ENCODE data around the gene CCR7. TPM values are rescaled to one million over a fixed set of nuclear protein-coding genes. Genes with fewer than 3 reads are reported as not detected.
A peak's percentile ranks its signal among the peaks of the same experiment; 100 is the strongest.

Gene CCR7
- total RNA-seq, 2 experiments from 2014 or later = 297 to 302 TPM

DNA sequence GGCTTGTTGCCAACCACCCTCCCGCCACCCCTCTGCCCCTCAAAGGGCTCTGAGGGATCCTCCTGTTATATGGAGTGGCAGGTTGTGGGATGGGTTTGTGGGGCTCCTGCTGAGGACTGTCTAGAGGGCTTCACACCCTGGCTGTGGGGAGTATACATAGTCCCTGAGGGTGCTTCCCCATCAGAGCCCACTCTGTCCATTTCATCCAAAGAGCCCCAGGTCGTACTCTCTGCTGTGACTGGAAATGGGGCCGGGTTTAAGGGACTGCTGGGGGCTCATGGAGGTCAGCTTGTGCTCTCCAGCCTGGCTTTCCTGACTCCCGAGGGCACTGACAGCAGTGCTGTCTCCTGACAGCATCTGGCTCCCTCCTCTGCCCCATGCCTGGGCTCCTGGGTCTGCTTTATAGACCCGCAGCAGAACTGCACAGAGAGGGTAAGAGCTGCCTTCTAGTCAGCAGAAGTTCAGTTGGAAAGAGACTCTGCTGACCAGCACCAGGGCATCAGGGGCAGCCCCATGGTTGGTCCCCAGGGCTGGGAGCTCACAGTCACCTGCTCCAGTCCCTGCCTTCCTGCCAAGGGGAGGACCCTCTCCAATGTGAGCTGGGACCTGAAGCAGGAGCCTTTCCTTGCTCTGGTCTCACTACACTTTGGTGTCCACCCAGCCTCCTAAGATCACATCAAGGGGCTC is 46.0 kb downstream of the CCR7 start:
- H3K4me3 Mint-ChIP-seq = no peak overlapping the region

DNA sequence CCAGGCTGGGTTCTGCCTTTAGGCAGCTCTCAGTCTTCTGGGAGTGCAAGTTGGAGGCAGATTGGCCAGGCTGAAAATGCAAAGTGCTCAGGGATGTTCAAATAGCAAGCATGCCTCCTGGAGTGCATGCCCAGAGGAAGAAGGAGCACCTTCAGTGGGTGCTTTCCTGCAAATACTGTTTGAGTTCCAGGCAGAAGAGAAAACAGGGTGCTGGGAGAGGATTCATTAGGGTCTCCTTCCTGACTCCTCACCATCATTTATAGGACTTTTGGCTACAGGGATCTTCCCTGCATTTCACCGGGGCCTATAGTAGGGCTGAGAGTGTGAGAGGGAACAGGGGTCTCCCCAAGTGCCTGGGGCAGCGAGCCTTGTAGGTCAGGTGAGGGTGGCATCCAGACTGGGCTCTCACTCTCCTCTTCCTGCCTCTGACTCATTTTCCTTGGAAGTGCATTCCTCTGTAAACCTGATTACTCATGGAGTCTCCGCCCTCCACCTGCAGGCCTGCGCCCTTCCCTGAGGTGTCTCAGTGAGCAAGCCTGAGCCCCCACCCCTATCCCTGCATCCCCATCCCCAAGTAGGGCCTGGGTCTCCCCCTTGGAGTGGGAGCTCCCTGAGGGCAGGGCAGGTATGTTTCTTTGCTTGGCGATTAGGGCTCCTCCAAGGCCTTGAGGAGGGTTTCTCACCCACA is 46.7 kb downstream of the CCR7 start:
- POLR2A ChIA-PET = interaction anchor here (1.1 to 2.2 kb wide), 2 partner anchors 13 to 42 kb away, joined by 3 to 13 read pairs; no protein-coding TSS in a partner anchor
- Mint-ChIP-seq H3K4me3 (peak overlapping the region; percentile 49), H3K36me3 (ENCODE audit: low read depth) (peaks cover 14% of the 10 kb centered on the region), H3K9me3 (peaks cover 4% of the 10 kb centered on the region), H3K27ac (peak overlapping the region; percentile 17), H3K4me1 (ENCODE audit: low read depth) (peaks cover 67% of the 10 kb centered on the region), H3K27me3 (peaks cover 4% of the 10 kb centered on the region)
- DNase-seq = no peak
- TF ChIP-seq, protein P1, sequence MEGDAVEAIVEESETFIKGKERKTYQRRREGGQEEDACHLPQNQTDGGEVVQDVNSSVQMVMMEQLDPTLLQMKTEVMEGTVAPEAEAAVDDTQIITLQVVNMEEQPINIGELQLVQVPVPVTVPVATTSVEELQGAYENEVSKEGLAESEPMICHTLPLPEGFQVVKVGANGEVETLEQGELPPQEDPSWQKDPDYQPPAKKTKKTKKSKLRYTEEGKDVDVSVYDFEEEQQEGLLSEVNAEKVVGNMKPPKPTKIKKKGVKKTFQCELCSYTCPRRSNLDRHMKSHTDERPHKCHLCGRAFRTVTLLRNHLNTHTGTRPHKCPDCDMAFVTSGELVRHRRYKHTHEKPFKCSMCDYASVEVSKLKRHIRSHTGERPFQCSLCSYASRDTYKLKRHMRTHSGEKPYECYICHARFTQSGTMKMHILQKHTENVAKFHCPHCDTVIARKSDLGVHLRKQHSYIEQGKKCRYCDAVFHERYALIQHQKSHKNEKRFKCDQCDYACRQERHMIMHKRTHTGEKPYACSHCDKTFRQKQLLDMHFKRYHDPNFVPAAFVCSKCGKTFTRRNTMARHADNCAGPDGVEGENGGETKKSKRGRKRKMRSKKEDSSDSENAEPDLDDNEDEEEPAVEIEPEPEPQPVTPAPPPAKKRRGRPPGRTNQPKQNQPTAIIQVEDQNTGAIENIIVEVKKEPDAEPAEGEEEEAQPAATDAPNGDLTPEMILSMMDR (IDR thresholded peaks at IDR 0.05) = no peak
- intact Hi-C loops (cut with micrococcal nuclease) = loop anchor here (5.0 kb wide), 1 partner anchor 36 kb away; no protein-coding TSS in a partner anchor
- no peak for ATAC-seq
- CTCF ChIA-PET = interaction anchor here (1.1 to 2.7 kb wide), 5 partner anchors 9 to 160 kb away, joined by 3 to 21 read pairs (median 4); no protein-coding TSS in a partner anchor

More for the DNA sequence above, 46.0 kb downstream of the CCR7 start:
- ATAC-seq (no peak), DNase-seq (no peak)
- H3K9me3 Mint-ChIP-seq = peaks cover 4% of the 10 kb centered on the region
- no peak overlapping the region for H3K27ac Mint-ChIP-seq
- H3K27me3 Mint-ChIP-seq = peaks cover 4% of the 10 kb centered on the region
- ChIA-PET CTCF (interaction anchor here (1.2 to 1.8 kb wide), 3 partner anchors 14 to 161 kb away, joined by 3 to 4 read pairs (median 3); no protein-coding TSS in a partner anchor), POLR2A (interaction anchor here (0.9 to 2.2 kb wide), 4 partner anchors 14 to 75 kb away, joined by 3 to 9 read pairs (median 3); no protein-coding TSS in a partner anchor)
- TF ChIP-seq, protein P1 (IDR thresholded peaks at IDR 0.05) = no peak
- H3K4me1 Mint-ChIP-seq (ENCODE audit: low read depth) = peaks cover 62% of the 10 kb centered on the region
- peaks cover 20% of the 10 kb centered on the region for H3K36me3 Mint-ChIP-seq (ENCODE audit: low read depth)
- intact Hi-C loops (cut with micrococcal nuclease) = loop anchor here (5.0 kb wide), 1 partner anchor 37 kb away; no protein-coding TSS in a partner anchor

DNA sequence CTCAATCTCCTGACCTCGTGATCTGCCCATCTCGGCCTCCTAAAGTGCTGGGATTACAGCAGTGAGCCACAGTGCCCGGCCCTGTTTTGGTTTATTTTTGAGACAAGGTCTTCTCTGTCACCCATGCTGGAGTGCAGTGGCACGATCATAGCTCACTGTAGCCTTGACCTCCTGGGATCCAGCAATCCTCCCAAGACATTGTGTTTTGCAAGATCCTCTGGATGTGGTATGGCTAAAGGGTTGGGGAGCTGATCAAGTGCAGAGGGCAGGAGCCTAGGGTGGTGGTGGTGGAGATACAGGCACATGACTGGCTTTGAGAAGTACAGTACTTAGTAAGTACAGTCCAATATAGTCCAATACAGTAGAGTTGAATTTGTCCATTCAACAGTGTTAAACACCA is 47.3 kb downstream of the CCR7 start:
- no peak for DNase-seq

DNA sequence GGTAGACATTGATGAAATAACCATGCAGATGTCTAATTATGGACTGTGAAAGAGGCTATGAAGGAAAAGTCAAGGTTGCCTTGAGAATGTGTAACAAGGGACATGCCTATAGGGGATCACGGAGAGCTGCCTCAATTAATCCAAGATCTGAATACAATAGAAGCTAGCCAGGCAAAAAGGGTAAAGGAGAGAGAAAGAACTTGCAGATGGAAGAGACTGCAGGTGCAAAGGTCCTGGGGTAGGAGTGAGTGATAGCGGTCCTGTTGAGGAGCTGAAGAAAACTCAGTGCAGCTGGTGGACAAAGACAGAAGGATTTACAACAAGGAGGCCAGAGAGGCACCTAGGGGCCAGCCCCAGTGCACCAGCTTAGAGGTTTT is 48.0 kb downstream of the CCR7 start:
- DNase-seq = no peak
- Mint-ChIP-seq H3K4me1 (ENCODE audit: low read depth) (peaks cover 65% of the 10 kb centered on the region), H3K4me3 (peak overlapping the region; percentile 66), H3K27ac (peak overlapping the region; percentile 89), H3K27me3 (peaks cover 4% of the 10 kb centered on the region), H3K9me3 (no peaks in the 10 kb centered on the region), H3K36me3 (ENCODE audit: low read depth) (peaks cover 10% of the 10 kb centered on the region)
- ATAC-seq = no peak
- ChIA-PET POLR2A (interaction anchor here (1.8 to 2.2 kb wide), 2 partner anchors 15 to 36 kb away, joined by 6 to 13 read pairs; no protein-coding TSS in a partner anchor), CTCF (interaction anchor here (1.1 to 2.7 kb wide), 5 partner anchors 11 to 101 kb away, joined by 3 to 21 read pairs (median 7); no protein-coding TSS in a partner anchor)
- intact Hi-C loops (cut with micrococcal nuclease) = loop anchor here (5.0 kb wide), 1 partner anchor 35 kb away; no protein-coding TSS in a partner anchor
- TF ChIP-seq, protein P1 (IDR thresholded peaks at IDR 0.05) = no peak

More for the DNA sequence above, 47.3 kb downstream of the CCR7 start:
- TF ChIP-seq, protein P1 (IDR thresholded peaks at IDR 0.05) = no peak
- Mint-ChIP-seq H3K27ac (peak overlapping the region; percentile 17), H3K27me3 (peaks cover 4% of the 10 kb centered on the region), H3K4me3 (peak overlapping the region; percentile 49), H3K36me3 (ENCODE audit: low read depth) (peaks cover 10% of the 10 kb centered on the region), H3K4me1 (ENCODE audit: low read depth) (peaks cover 67% of the 10 kb centered on the region), H3K9me3 (no peaks in the 10 kb centered on the region)
- POLR2A ChIA-PET = interaction anchor here (1.8 to 2.2 kb wide), 2 partner anchors 14 to 35 kb away, joined by 6 to 13 read pairs; no protein-coding TSS in a partner anchor
- intact Hi-C loops (cut with micrococcal nuclease) = loop anchor here (5.0 kb wide), 1 partner anchor 36 kb away; no protein-coding TSS in a partner anchor
- ATAC-seq = no peak
- CTCF ChIA-PET = interaction anchor here (1.1 to 2.7 kb wide), 5 partner anchors 10 to 160 kb away, joined by 3 to 21 read pairs (median 6); no protein-coding TSS in a partner anchor
